AG04449 (cell line): Measurements from ENCODE around the gene ALAD.

Experiments
- CTCF ChIA-PET: fragments of 350-600 bp; formaldehyde crosslinking; extraction: SDS; loops from one replicate; lab custom pipeline; 2021; ENCODE audit warnings: antibody characterized with exemption; lab: Yijun Ruan, JAX
- POLR2A ChIA-PET: fragments of 400-600, 350-600 bp; formaldehyde crosslinking; extraction: SDS; loops from one replicate; lab custom pipeline; 2020; ENCODE audit warnings: antibody characterized with exemption, inconsistent platforms; lab: Yijun Ruan, JAX
- DNase-seq: peaks from one replicate; pipeline ENCODE4 v3.0.0-alpha.2; 2010; ENCODE audit warnings: low read depth, low spot score
- H3K4me3 ChIP-seq: 2 replicates; pipeline ENCODE4 v1.5.1; 2011; ENCODE audit warnings: low read depth, mild to moderate bottlenecking, control low read depth, low read length
- TF ChIP-seq, protein P1 (sequence below): IDR thresholded peaks from one replicate; pipeline ENCODE4 v1.5.1; 2011; ENCODE audit warnings: mild to moderate bottlenecking, moderate library complexity, low read length, control low read depth, inconsistent platforms; ENCODE audit not compliant: insufficient read depth; ENCODE audit errors: missing control alignments

Gene ALAD

DNA sequence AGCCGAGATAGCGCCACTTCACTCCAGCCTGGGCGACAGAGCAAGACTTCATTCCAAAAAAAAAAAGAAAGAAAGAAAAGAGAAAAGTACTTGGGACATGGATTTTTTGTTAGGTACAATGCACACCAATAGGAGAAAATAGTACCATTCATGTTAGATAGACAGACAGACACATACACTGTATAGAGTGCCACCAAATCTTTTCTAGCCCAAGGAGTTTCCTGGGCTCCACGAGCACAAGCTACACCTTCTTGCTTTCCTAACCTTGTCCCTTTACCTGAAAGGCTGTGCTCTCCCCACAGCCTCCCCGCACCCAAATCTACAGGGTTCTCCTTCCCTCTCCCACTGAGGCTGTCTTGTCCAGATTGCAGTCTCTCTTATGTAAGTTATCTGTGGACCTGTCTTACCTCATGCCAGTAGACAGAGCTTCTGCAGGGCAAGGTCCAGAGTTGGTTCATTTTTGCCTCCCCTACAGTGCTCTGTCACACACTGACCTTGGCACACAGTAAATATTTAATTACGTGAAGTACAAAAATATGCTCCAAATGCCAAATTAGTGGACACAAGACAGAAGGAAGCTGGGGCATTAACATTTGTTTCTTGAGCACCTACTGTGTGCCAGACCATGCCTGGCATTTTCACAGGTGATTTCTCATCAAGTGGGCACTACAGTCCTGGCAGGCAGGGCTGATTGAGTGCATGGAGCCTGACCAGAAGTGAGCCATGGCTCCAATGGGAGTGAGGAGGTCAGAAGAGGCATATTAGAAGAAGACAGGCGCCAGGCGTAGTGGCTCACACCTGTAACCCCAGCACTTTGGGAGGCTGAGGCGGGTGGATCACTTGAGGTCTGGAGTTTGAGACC is 5.9 kb downstream of the ALAD start:
- DNase-seq = no peak
- H3K4me3 ChIP-seq = no peak overlapping the region
- TF ChIP-seq, protein P1, sequence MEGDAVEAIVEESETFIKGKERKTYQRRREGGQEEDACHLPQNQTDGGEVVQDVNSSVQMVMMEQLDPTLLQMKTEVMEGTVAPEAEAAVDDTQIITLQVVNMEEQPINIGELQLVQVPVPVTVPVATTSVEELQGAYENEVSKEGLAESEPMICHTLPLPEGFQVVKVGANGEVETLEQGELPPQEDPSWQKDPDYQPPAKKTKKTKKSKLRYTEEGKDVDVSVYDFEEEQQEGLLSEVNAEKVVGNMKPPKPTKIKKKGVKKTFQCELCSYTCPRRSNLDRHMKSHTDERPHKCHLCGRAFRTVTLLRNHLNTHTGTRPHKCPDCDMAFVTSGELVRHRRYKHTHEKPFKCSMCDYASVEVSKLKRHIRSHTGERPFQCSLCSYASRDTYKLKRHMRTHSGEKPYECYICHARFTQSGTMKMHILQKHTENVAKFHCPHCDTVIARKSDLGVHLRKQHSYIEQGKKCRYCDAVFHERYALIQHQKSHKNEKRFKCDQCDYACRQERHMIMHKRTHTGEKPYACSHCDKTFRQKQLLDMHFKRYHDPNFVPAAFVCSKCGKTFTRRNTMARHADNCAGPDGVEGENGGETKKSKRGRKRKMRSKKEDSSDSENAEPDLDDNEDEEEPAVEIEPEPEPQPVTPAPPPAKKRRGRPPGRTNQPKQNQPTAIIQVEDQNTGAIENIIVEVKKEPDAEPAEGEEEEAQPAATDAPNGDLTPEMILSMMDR = no peak
- POLR2A ChIA-PET = no interaction called here
- CTCF ChIA-PET = interaction anchor here (0.8 to 3.1 kb wide), 2 partner anchors 11 to 263 kb away, joined by 3 to 10 read pairs; no protein-coding TSS in a partner anchor

DNA sequence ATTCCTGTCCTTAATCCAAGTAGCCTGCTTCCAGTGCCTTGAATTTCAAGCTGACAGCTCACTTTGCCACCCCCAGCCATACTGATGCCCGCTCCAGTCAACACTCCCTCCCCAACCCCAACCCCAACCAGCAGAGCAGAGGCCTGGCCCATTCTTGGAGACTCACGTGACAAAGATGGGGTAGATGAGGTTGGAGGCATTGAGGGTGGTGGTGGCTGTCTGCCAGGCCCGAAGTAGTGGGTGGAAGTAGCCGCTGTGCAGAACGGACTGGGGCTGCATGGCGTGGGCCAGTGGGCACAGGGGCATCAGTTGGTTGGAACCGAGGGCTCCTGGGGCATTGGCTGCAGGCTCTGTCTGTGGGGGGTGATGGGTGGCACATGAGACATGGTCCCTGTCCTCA is 7.8 kb downstream of the ALAD start:
- CTCF ChIA-PET = interaction anchor here (0.6 to 4.3 kb wide), 4 partner anchors 8 to 88 kb away, joined by 3 to 28 read pairs (median 6); partner anchors contain the start of gene ALAD
- no peak overlapping the region for H3K4me3 ChIP-seq
- TF ChIP-seq, protein P1 = no peak
- DNase-seq = no peak
- POLR2A ChIA-PET = no interaction called here

DNA sequence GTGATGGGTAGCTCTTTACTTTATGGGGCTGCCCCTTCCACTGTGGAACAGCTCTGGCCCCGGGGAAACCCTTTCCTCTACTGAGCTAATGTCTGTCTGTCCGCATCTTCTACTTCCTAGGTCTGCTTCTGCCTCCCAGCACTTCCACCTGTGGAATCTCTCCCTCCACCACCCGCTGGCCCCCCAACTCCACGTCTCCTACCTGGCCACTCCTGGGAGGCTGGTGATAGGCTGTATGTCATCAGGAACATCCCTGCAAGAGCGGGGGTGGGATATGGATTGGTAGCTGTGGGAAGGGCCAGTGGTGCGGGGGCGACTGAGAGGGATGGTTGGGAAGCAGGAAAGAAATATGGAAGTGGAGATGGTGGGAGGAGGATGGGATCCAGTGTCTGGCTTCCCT is 9.2 kb downstream of the ALAD start:
- CTCF ChIA-PET = interaction anchor here (4.3 kb wide), 1 partner anchor 9 kb away, joined by 28 read pairs; the partner anchor contains the start of gene ALAD
- POLR2A ChIA-PET = interaction anchor here (0.5 to 0.6 kb wide), 2 partner anchors 18 to 52 kb away, joined by 3 to 5 read pairs; partner anchors contain the start of genes C9orf43, POLE3 and WDR31
- no peak overlapping the region for H3K4me3 ChIP-seq
- DNase-seq = no peak
- TF ChIP-seq, protein P1 = no peak

DNA sequence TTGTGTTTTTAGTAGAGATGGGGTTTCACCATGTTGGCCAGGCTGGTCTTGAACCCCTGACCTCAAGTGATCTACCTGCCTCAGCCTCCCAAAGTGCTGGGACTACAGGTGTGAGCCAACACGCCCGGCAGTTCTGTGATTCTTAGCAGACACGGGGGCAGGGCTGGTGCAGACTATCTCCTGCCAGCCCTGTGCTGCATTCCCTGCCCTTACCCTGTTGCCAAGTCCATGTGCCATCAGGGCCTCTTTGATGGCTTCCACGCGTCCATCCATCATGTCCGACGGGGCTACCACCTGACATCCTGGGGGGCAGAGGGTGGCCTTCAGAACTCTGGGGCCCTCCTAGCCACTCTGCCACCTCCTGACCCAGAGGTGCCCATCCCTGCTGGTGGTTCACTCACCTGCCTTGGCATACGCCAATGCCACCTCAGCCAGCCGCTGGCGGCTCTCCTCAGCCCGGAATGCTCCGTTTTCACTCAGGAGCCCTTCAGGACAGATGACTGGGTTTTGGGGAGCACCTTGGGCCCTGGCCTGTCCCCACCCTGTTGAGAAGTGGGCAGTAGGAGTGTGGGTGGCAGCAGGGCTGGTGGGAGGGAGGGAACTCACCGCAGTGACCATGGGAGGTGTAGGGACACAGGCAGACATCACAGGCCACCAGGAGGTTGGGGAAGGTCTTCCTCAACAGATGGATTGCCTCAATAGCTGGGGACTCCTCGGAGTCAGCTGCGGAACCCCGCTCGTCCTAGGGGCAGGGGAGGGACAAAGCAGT is 10.7 kb downstream of the ALAD start:
- TF ChIP-seq, protein P1 = no peak
- CTCF ChIA-PET = interaction anchor here (0.6 to 4.3 kb wide), 3 partner anchors 11 to 77 kb away, joined by 3 to 28 read pairs (median 4); partner anchors contain the start of gene ALAD
- POLR2A ChIA-PET = no interaction called here
- DNase-seq = no peak
- H3K4me3 ChIP-seq = no peak overlapping the region

DNA sequence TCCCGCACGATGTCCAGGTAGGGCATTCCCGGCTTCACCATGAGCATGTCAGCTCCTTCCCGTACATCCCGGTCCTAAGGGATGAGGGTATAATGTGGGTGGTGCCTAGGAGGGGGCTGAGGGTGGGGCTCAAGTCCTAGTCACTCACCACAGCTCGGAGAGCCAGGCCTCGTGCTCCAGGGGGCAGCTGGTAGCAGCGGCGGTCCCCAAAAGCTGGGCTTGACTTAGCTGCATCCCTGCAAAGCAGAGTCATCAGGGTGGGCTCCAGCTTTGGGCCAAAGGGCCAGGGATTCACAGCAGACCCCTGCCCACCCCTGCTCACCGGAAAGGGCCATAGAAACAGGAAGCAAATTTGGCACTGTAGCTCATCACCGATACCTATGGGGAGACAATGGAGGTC is 11.6 kb downstream of the ALAD start:
- no peak overlapping the region for H3K4me3 ChIP-seq
- POLR2A ChIA-PET = no interaction called here
- DNase-seq = no peak
- TF ChIP-seq, protein P1 = no peak
- CTCF ChIA-PET = interaction anchor here (1.0 kb wide), 1 partner anchor 13 kb away, joined by 4 read pairs; no protein-coding TSS in a partner anchor
